GM23248 (cell line): ENCODE results near the gene NECTIN4. TPM values are rescaled to one million over a fixed set of nuclear protein-coding genes. Genes with fewer than 3 reads are reported as not detected.

ENCODE experiments used
- DNase-seq: peaks from one replicate; pipeline ENCODE4 v3.0.0-alpha.2; 2015
- H2AFZ ChIP-seq: fragments of 200-600 bp; sonication (generic); 2 replicates; pipeline ENCODE4 v1.6.1; 2016; ENCODE audit warnings: antibody characterized with exemption
- H3F3A ChIP-seq: fragments of 200-600 bp; sonication (generic); 2 replicates; pipeline ENCODE4 v1.6.1; 2016; ENCODE audit warnings: mild to moderate bottlenecking, antibody characterized with exemption, mixed run types; ENCODE audit not compliant: insufficient read depth
- H3K27ac ChIP-seq: fragments of 200-600 bp; sonication (generic); 2 replicates; pipeline ENCODE4 v1.5.1; 2016; ENCODE audit warnings: mild to moderate bottlenecking
- H3K27me3 ChIP-seq: fragments of 200-600 bp; sonication (generic); replicated peaks from 2 replicates; pipeline ENCODE4 v1.6.1; 2016; ENCODE audit warnings: mild to moderate bottlenecking; ENCODE audit not compliant: insufficient read depth
- H3K36me3 ChIP-seq: fragments of 200-600 bp; sonication (generic); 2 replicates; pipeline ENCODE4 v1.6.1; 2016; ENCODE audit warnings: low read depth, mild to moderate bottlenecking
- H3K4me1 ChIP-seq: fragments of 200-600 bp; sonication (generic); 2 replicates; pipeline ENCODE4 v1.6.1; 2016; ENCODE audit warnings: mild to moderate bottlenecking; ENCODE audit not compliant: insufficient read depth
- H3K4me2 ChIP-seq: fragments of 200-600 bp; sonication (generic); one replicate; pipeline ENCODE4 v1.6.1; 2016; ENCODE audit warnings: mild to moderate bottlenecking; ENCODE audit not compliant: unreplicated experiment
- H3K4me3 ChIP-seq: fragments of 200-600 bp; sonication (generic); 2 replicates; pipeline ENCODE4 v1.5.1; 2016; ENCODE audit warnings: mild to moderate bottlenecking
- H3K79me2 ChIP-seq: fragments of 200-600 bp; sonication (generic); 2 replicates; pipeline ENCODE4 v1.6.1; 2016; ENCODE audit warnings: mild to moderate bottlenecking; ENCODE audit not compliant: insufficient read depth
- H3K9ac ChIP-seq: fragments of 200-600 bp; sonication (generic); 2 replicates; pipeline ENCODE4 v1.6.1; 2016; ENCODE audit warnings: mild to moderate bottlenecking
- H3K9me2 ChIP-seq: fragments of 200-600 bp; sonication (generic); 2 replicates; pipeline ENCODE4 v1.6.1; 2016; ENCODE audit warnings: mixed run types, mild to moderate bottlenecking, moderate library complexity; ENCODE audit not compliant: insufficient read depth
- H3K9me3 ChIP-seq: fragments of 200-600 bp; sonication (generic); one replicate; pipeline ENCODE4 v1.6.1; 2017; ENCODE audit warnings: low read depth
- H4K20me1 ChIP-seq: fragments of 200-600 bp; sonication (generic); 2 replicates; pipeline ENCODE4 v1.6.0; 2016; ENCODE audit not compliant: insufficient read depth
- EZH2 ChIP-seq: fragments of 200-600 bp; sonication (generic); IDR thresholded peaks from 2 replicates; pipeline ENCODE4 v1.6.1; 2018; ENCODE audit warnings: antibody characterized with exemption, mild to moderate bottlenecking; ENCODE audit not compliant: insufficient read depth, poor library complexity, severe bottlenecking
- EZH2phosphoT487 ChIP-seq: fragments of 200-600 bp; sonication (generic); IDR thresholded peaks from 2 replicates; pipeline ENCODE4 v1.6.1; 2018; ENCODE audit warnings: antibody characterized with exemption, moderate library complexity, mild to moderate bottlenecking, low read depth; ENCODE audit not compliant: insufficient read depth
- WGBS, 2 experiments: methylation state at CpG; one replicate each; pipeline ENCODE4 v1.1.6; 2015 to 2017; ENCODE audit warnings: low lambda C conversion rate in 2 of 2, low coverage in 1 of 2; ENCODE audit errors: missing lambda C conversion rate in 2 of 2; 5-methylcytosine and 5-hydroxymethylcytosine counted together
- in situ Hi-C: fragments of 300-500 bp; cut with MboI; formaldehyde crosslinking; loops from 2 replicates; pipeline ENCODE4 v1.15.0; 2020
- polyA plus RNA-seq: library from polyadenylated mRNA; unstranded; fragments of >200 nt; fragmentation: Nextera tagmentation; extraction: Ambion mirVana; gene quantifications from 2 replicates; pipeline ENCODE4 v1.2.1, GENCODE V29; 2016
- total RNA-seq: library from RNA; depleted of rRNA; stranded (reverse); fragments of >200 nt; shearing (Covaris generic); gene quantifications from 2 replicates; pipeline ENCODE4 v1.2.3, GENCODE V29; 2014

The NECTIN4 gene
- total and polyA plus RNA-seq, 2 experiments from 2014 or later, result 0.40 to 0.54 TPM

GRCh38 chr1:161082483-161082882 lies 6.9 kb downstream of the NECTIN4 start:
- in situ Hi-C loops, result no loop called here
- Histone ChIP-seq H3K9me2 (no peaks in the 10 kb centered on the region), H3K36me3 (no peaks in the 10 kb centered on the region), H3K27me3 (no peaks in the 10 kb centered on the region), H3K4me1 (peaks cover 55% of the 10 kb centered on the region), H3K9me3 (no peaks in the 10 kb centered on the region), H3K79me2 (no peaks in the 10 kb centered on the region), H3K9ac (peak overlapping the region; percentile 74; the same call in 1 of the 2 replicates), H3K4me3 (no peak overlapping the region), H2AFZ (no peak overlapping the region), H4K20me1 (no peaks in the 10 kb centered on the region), H3F3A (peaks cover 34% of the 10 kb centered on the region), H3K27ac (peak overlapping the region; percentile 88), H3K4me2 (no peak overlapping the region)
- WGBS, 2 experiments, result 97 to 100% methylated on average over 2 of the region's 2 CpGs
- no peak for DNase-seq
- TF ChIP-seq EZH2, result no peak
- TF ChIP-seq EZH2phosphoT487, result no peak

GRCh38 chr1:161081519-161081918 lies 7.8 kb downstream of the NECTIN4 start:
- Histone ChIP-seq H2AFZ (peak overlapping the region; percentile 64; the same call in 1 of the 2 replicates), H3K27ac (peak overlapping the region; percentile 88), H3K9me2 (no peaks in the 10 kb centered on the region), H3K27me3 (no peaks in the 10 kb centered on the region), H3K9me3 (no peaks in the 10 kb centered on the region), H4K20me1 (no peaks in the 10 kb centered on the region), H3F3A (peaks cover 31% of the 10 kb centered on the region), H3K4me2 (no peak overlapping the region), H3K4me3 (no peak overlapping the region), H3K36me3 (no peaks in the 10 kb centered on the region), H3K79me2 (no peaks in the 10 kb centered on the region), H3K9ac (peak overlapping the region; percentile 26), H3K4me1 (peaks cover 54% of the 10 kb centered on the region)
- 74 to 87% methylated on average over 4 to 5 of the region's 5 CpGs for WGBS, 2 experiments
- no peak for DNase-seq
- TF ChIP-seq EZH2 (no peak), EZH2phosphoT487 (no peak)
- in situ Hi-C loops, result no loop called here

- Histone ChIP-seq H3K4me1 (peaks cover 54% of the 10 kb centered on the region), H3K27ac (peak overlapping the region; percentile 88), H3K27me3 (no peaks in the 10 kb centered on the region), H3K9me3 (no peaks in the 10 kb centered on the region), H3K4me3 (no peak overlapping the region), H3K79me2 (no peaks in the 10 kb centered on the region), H3F3A (peaks cover 31% of the 10 kb centered on the region), H3K9ac (peak overlapping the region; percentile 26), H3K4me2 (peak overlapping the region; percentile 46), H4K20me1 (no peaks in the 10 kb centered on the region), H2AFZ (peak overlapping the region; percentile 64), H3K36me3 (no peaks in the 10 kb centered on the region), H3K9me2 (no peaks in the 10 kb centered on the region)
- WGBS, 2 experiments, result 37 to 45% methylated on average over 5 of the region's 5 CpGs
- DNase-seq, result peak; percentile 80
- TF ChIP-seq EZH2 (no peak), EZH2phosphoT487 (no peak)
- in situ Hi-C loops, result no loop called here
These were observed 8.6 kb downstream of the NECTIN4 start for GRCh38 chr1:161080441-161081405.

- Histone ChIP-seq H3K79me2 (no peaks in the 10 kb centered on the region), H3K9me2 (no peaks in the 10 kb centered on the region), H3K4me2 (no peak overlapping the region), H3K4me1 (peaks cover 45% of the 10 kb centered on the region), H3K27ac (peak overlapping the region; percentile 88), H3K36me3 (no peaks in the 10 kb centered on the region), H3F3A (peaks cover 31% of the 10 kb centered on the region), H3K9ac (no peak overlapping the region), H4K20me1 (no peaks in the 10 kb centered on the region), H3K9me3 (no peaks in the 10 kb centered on the region), H3K27me3 (no peaks in the 10 kb centered on the region), H3K4me3 (no peak overlapping the region), H2AFZ (peak overlapping the region; percentile 64; the same call in 1 of the 2 replicates)
- in situ Hi-C loops, result no loop called here
- TF ChIP-seq EZH2, result no peak
- 63 to 70% methylated on average over 39 to 41 of the region's 41 CpGs for WGBS, 2 experiments
- DNase-seq, result no peak
These were observed 9.8 kb downstream of the NECTIN4 start for GRCh38 chr1:161079436-161080110.
